GM19239 (cell line): ENCODE data around the gene NKD1.

ENCODE experiments used
- DNase-seq: peaks from one replicate; pipeline ENCODE4 v3.0.0; 2011; ENCODE audit warnings: low spot score; ENCODE audit not compliant: insufficient read length
- FAIRE-seq: peaks from 2 replicates; lab custom pipeline; 2011; peaks lifted over from hg19 to GRCh38; lab: Jason Lieb, UNC

The NKD1 gene

GRCh38 chr16:50662306-50662940 is 114.2 kb downstream of the NKD1 start:
- no peak for FAIRE-seq
- DNase-seq = no peak

DNA sequence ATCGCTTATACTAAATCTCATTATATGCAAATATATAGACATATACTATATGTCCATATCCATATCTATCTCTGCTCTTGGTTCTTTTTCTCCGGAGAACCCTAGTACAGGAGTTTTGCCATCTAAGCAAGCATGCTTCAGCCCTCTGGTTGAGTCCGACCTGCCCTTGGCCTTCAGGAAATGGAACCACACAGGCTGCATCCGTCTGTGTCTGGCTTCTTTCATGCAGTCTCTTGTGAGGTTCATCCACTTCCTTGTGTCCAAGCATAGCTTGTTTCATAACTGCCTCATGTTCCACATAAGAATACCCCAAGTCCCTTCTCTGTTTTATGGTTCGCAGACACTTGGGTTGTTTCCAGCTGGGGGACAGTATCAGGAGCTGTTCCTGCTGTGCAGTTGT is 116.1 kb downstream of the NKD1 start:
- DNase-seq (no peak), FAIRE-seq (no peak)

DNA sequence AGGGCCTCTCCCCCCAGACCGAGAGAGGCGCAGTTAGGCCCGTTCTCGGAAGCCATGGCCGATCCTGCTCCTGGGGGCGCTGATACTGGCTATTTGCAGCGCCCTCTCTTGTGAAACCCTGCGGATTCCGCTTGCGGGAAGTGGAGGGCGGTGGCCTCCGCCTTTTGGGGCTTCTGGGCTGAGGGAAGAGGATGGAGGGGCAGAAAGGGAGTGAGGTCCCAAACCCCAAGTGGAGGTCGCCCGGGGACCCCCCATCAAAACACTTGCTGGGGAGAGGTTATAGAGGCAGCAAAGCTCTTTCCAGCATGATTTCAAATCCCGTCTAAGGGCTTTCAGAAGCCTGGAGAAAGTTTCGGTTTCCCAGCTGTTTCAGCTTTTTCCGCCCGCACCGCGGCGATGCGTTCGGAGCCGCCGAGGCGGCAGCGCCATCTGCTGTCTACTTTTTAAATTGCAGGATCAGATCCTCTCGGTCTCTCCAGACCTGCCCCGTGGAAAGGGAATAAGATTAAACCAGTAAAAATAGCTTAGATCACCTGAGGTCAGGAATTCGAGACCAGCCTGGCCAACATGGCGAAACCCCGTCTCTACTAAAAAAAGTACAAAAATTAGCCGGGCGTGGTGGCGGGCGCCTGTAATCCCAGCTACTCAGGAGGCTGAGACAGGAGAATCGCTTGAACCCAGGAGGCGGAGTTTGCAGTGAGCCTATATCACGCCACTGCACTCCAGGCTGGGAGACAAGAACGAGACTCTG is 117.1 kb downstream of the NKD1 start:
- FAIRE-seq = peak; percentile 75
- DNase-seq = peak; percentile 69

DNA sequence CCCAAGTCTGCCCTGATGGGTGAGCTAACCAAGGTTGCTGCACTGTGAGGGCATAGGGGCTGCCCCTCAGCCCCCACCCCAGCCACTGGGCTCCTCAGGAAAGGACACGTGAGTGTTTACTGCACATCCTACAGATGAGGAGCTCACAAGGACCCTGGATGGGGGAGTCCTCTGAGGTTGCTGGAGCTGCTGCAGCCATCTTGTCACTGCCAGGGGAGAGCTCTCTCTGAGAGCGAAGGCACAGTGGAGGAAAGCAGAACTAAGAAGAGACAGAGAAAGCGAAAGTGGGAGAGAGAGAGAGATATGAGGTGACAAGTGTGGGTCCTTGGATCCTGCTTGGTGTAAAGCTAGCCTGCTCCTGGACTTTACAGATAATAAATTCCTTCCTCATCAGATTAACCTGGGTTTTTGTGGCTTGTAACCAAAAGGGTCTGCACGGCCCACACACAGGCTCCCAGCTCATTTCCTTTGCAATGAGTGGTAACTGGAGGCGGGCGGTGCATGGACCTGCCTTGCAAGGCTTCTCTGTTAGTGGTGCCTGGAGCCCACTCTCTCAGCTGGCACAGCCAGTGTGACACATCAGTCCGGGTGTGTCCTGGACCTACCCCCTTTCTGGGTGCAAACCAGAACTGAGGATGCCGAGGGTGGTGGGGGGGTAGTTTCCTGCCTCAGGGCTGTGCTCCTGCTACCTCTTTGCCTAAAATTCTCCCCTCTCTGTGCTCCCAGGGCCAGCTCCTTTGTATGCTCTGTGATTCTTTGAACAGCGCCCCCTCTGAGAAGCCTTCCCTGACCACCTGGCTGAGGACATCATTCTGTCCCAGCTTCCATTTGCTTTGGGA is 118.7 kb downstream of the NKD1 start:
- DNase-seq (peak; percentile 67), FAIRE-seq (peak; percentile 96)

- FAIRE-seq (peak; percentile 23), DNase-seq (no peak)
These were observed 119.5 kb downstream of the NKD1 start for GRCh38 chr16:50667497-50668367.

DNA sequence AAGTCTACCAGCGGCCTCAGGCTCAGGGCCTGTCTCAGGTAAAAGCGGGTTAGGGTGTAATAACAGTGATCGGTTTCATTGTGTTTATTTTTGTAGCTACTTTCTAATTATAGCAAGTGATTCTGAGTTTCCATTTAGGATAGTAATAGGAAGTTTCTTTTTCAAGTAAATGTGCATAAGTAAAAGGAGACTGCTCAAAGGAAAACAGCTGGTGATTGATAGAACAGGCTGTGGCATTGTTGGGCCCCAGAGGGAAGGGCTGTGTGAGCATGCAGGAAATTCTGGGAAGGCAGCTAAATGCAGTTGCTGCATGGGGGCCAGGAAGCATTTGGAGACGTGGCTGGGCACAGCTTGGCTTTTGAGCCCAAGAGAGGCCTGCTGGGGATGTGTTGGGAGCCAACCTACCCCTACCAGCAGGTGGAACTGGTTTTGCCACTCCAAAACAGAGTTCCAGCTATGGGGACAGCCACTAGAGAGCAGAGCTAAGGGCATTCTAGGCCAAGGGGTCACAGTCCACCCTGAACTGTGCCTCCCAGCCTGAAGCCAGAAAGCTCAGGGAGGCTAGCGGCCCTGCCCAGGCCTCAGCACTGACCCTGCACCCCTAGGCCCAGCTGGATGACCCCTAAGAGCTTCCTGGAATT is 120.3 kb downstream of the NKD1 start:
- peak; percentile 55 for FAIRE-seq
- DNase-seq = no peak

GRCh38 chr16:50669741-50670140 is 121.5 kb downstream of the NKD1 start:
- FAIRE-seq = no peak
- DNase-seq = no peak

DNA sequence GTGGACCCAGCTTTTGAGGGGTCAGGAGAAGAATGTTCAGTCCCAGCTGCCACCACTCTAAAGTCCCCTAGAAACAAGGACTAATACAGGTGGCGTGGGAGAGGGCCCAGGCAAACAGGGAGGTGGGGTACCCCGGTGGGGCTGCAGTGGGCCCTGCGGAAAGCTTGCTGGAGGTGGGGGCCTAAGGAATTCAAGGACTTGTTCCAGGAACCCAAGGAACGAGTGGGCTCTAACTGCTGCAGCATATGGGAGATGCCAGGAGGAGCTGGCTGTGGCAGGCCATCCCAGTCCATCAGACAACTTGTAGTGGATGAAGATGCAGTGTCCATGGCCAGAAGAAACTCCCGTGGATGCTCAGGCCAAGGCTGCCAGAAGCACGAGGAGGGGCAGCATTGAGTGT is 122.3 kb downstream of the NKD1 start:
- no peak for DNase-seq
- no peak for FAIRE-seq

DNA sequence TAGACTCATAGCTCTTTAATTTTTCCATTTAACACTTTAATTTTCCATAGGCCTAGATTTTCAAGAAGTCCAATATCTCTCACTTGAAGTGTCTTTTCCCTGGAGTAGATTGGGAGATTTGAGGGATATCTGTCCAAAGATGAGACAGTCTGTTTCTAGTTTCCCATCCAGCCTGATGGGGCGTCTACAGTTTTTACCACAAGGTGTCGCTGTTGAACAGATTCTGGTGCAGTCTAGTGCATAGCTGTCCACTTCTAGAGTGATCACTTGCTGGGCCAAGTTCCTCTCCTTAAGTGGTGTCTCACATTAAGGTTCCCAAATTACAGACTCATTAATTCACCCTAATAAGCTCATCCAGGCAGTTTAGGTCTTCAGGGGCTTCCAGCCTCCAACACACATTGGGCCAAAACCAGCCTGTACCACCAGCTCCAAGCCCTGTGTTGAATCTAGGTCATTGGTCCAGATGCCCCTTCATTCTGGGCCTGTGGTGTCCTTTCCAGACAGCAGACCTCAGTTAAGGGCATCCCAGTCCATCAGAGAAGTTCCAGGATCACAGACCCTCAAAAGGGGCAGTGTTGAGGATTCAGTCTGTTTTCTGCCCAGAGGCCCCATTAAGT is 123.6 kb downstream of the NKD1 start:
- no peak for DNase-seq
- FAIRE-seq = peak; percentile 77

- DNase-seq (no peak), FAIRE-seq (no peak)
These were observed 125.5 kb downstream of the NKD1 start for GRCh38 chr16:50673496-50674275.

GRCh38 chr16:50674831-50675230 is 126.6 kb downstream of the NKD1 start:
- FAIRE-seq (no peak), DNase-seq (no peak)

DNA sequence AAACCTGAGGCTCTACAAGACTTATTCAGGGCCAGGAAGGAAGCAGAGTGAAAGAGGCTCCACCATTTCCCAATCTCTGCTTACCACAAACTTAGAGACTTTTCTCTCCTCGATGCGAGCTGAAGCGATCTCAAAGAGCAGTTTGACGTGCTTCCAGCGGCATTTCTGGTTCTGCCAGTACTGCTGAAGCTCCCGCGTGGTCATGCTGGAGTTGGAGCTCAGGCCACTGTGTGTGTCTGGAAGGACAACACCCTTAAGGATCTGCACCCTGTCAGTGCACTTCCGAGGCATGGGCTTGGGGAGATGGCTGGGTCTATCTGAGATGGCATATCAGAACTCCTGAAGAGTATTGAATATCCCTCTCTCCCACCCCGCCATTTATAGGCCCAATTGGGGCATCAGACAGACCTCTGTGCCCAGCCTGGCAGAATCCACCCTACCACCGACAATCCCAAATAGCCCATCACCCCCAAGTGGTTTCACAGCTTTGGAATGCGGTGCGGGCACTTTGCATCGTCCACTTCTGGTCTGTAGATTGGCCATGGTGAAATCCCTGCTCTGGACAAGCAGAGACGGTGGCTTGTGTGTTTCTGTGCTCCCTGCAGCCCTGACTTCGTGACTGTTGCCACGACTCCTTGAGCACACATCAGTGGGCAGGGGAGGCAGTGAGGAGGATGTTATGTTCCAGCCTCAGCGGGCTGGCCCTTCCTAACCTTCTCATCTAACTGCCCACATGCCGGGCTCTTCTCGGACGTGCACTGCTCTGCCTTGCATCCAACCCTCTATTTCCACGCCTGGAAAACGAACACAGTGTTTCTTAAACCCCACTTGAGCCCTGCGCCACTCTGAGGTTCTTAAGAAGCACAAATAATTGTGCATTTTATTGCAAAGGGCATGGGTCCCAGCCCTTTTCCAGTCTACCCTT is 127.8 kb downstream of the NKD1 start:
- FAIRE-seq (no peak), DNase-seq (no peak)

DNA sequence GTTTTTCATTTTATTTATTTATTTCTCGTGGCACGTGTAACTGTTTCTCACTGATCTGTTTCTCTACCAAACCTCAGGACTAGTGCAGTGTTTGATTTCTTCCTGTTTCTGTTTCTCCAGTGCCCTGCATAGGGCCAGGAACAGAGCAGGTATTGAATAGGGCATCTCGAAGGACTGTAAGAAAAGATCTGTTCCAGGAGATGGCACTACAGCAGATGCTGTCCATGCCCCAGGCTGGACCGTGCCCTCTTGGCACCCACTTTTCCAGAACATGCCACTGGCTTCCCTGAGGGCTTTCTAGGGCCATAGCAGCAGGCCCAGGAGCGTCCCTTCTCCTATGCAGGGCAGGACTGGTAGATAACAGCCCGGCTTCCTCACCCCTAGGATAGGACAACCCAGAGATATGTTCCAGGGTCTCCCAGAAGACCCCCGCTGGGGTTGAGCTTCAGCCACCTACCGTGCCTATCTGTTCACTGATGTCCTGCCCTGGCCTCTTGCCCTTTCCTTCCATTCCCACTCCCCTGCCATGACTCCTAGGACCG is 128.6 kb downstream of the NKD1 start:
- DNase-seq (no peak), FAIRE-seq (no peak)

- FAIRE-seq (no peak), DNase-seq (no peak)
These were observed 129.2 kb downstream of the NKD1 start for GRCh38 chr16:50677351-50677750.

DNA sequence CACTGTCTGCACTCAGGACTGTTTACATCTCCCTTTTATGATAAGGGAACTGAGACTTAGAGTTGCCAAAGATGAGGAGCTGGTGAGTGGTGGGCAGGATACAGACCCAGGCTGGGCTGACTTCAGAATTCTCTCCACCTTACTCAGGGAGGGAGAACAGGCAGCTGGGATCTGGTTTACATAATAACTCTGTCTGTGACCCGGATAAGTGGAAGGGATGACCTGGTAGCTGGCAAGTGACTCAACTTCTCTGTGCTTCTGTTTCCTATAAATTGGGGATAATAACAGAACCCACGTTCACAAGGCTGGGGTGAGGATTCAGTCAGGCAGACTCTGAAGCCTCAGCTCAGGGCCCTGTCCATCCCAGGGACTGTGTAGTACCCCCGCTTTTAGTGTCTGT is 130.3 kb downstream of the NKD1 start:
- DNase-seq (no peak), FAIRE-seq (no peak)

GRCh38 chr16:50679266-50679665 is 131.1 kb downstream of the NKD1 start:
- FAIRE-seq = no peak
- no peak for DNase-seq
